H9 (cell line): ENCODE measurements around the gene ZNF503. TPM values are rescaled to one million over a fixed set of nuclear protein-coding genes. Genes with fewer than 3 reads are reported as not detected.

ENCODE experiments used
- DNase-seq: peaks from one replicate; pipeline ENCODE4 v3.0.0-alpha.2; 2017
- H2AFZ ChIP-seq: one replicate; pipeline ENCODE4 v1.6.1; 2013; ENCODE audit warnings: mild to moderate bottlenecking, low read length, control low read depth, moderate library complexity
- H2AK5ac ChIP-seq: 2 replicates; pipeline ENCODE4 v1.6.1; 2013; ENCODE audit warnings: low read length, control low read depth, mixed read lengths; ENCODE audit not compliant: insufficient read length
- H2BK120ac ChIP-seq: one replicate; pipeline ENCODE4 v1.6.1; 2013; ENCODE audit warnings: low read depth, mild to moderate bottlenecking, low read length, control low read depth, inconsistent platforms; ENCODE audit not compliant: poor library complexity, severe bottlenecking
- H2BK12ac ChIP-seq: 2 replicates; pipeline ENCODE4 v1.6.1; 2013; ENCODE audit warnings: low read length, control low read depth, mixed read lengths, low read depth; ENCODE audit not compliant: insufficient read length
- H2BK15ac ChIP-seq: 2 replicates; pipeline ENCODE4 v1.6.1; 2013; ENCODE audit warnings: low read depth, low read length, control low read depth
- H2BK20ac ChIP-seq: one replicate; pipeline ENCODE4 v1.6.1; 2013; ENCODE audit warnings: low read depth, mild to moderate bottlenecking, low read length, control low read depth, inconsistent platforms; ENCODE audit not compliant: poor library complexity, severe bottlenecking
- H2BK5ac ChIP-seq: 2 replicates; pipeline ENCODE4 v1.6.1; 2013; ENCODE audit warnings: low read length, control low read depth, mixed read lengths; ENCODE audit not compliant: insufficient read length
- H3K14ac ChIP-seq: 2 replicates; pipeline ENCODE4 v1.6.1; 2013; ENCODE audit warnings: low read length, control low read depth; ENCODE audit not compliant: insufficient read depth
- H3K18ac ChIP-seq: 2 replicates; pipeline ENCODE4 v1.6.1; 2013; ENCODE audit warnings: low read depth, mild to moderate bottlenecking, mixed read lengths, low read length, control low read depth; ENCODE audit not compliant: insufficient read length
- H3K23ac ChIP-seq: 2 replicates; pipeline ENCODE4 v1.6.1; 2013; ENCODE audit warnings: low read length, control low read depth, mixed read lengths, low read depth; ENCODE audit not compliant: insufficient read length
- H3K23me2 ChIP-seq: 2 replicates; pipeline ENCODE4 v1.6.1; 2013; ENCODE audit warnings: low read depth, mild to moderate bottlenecking, mixed read lengths, low read length, control low read depth; ENCODE audit not compliant: insufficient read length, poor library complexity, severe bottlenecking
- H3K27ac ChIP-seq: 2 replicates; pipeline ENCODE4 v1.5.1; 2013; ENCODE audit warnings: low read length, control low read depth, mixed read lengths, low read depth; ENCODE audit not compliant: insufficient read length
- H3K27me3 ChIP-seq: 2 replicates; pipeline ENCODE4 v1.6.1; 2013; ENCODE audit warnings: low read length, control low read depth, inconsistent platforms; ENCODE audit not compliant: insufficient read depth
- H3K4ac ChIP-seq: 2 replicates; pipeline ENCODE4 v1.6.1; 2013; ENCODE audit warnings: low read depth, mild to moderate bottlenecking, control low read depth, inconsistent platforms, low read length, moderate library complexity
- H3K4me1 ChIP-seq: 2 replicates; pipeline ENCODE4 v1.6.1; 2013; ENCODE audit warnings: low read length, control low read depth, inconsistent platforms; ENCODE audit not compliant: insufficient read depth
- H3K4me2 ChIP-seq: 2 replicates; pipeline ENCODE4 v1.6.1; 2013; ENCODE audit warnings: low read length, control low read depth, mixed read lengths; ENCODE audit not compliant: insufficient read length, insufficient read depth
- H3K56ac ChIP-seq: 2 replicates; pipeline ENCODE4 v1.6.1; 2013; ENCODE audit warnings: low read depth, mild to moderate bottlenecking, mixed read lengths, low read length, control low read depth; ENCODE audit not compliant: insufficient read length
- H3K79me1 ChIP-seq: 2 replicates; pipeline ENCODE4 v1.6.1; 2013; ENCODE audit warnings: low read depth, mild to moderate bottlenecking, moderate library complexity, low read length, control low read depth, inconsistent platforms; ENCODE audit not compliant: insufficient read depth, poor library complexity, severe bottlenecking
- H3K79me2 ChIP-seq: 2 replicates; pipeline ENCODE4 v1.6.1; 2013; ENCODE audit warnings: low read length, control low read depth, inconsistent platforms; ENCODE audit not compliant: insufficient read depth
- H3K9ac ChIP-seq: 2 replicates; pipeline ENCODE4 v1.6.1; 2013; ENCODE audit warnings: low read length, control low read depth, mixed read lengths; ENCODE audit not compliant: insufficient read length; ENCODE audit errors: extremely low read depth
- H3K9me3 ChIP-seq: one replicate; pipeline ENCODE4 v1.6.1; 2013; ENCODE audit warnings: low read depth, low read length, inconsistent platforms; ENCODE audit not compliant: control insufficient read depth
- H3T11ph ChIP-seq: one replicate; pipeline ENCODE4 v1.6.1; 2013; ENCODE audit warnings: mild to moderate bottlenecking, low read length, control low read depth, inconsistent platforms
- H4K20me1 ChIP-seq: one replicate; pipeline ENCODE4 v1.6.1; 2013; ENCODE audit not compliant: control insufficient read depth, insufficient read length, insufficient read depth
- H4K5ac ChIP-seq: 2 replicates; pipeline ENCODE4 v1.6.1; 2013; ENCODE audit warnings: low read depth, mild to moderate bottlenecking, mixed read lengths, low read length, control low read depth; ENCODE audit not compliant: insufficient read length
- H4K8ac ChIP-seq: replicated peaks from 2 replicates; pipeline ENCODE4 v1.6.1; 2013; ENCODE audit warnings: low read length, control low read depth, mixed read lengths, low read depth; ENCODE audit not compliant: insufficient read length
- H4K91ac ChIP-seq: 2 replicates; pipeline ENCODE4 v1.6.1; 2013; ENCODE audit warnings: low read depth, mild to moderate bottlenecking, moderate library complexity, mixed read lengths, low read length, control low read depth; ENCODE audit not compliant: insufficient read length
- H3K27ac Mint-ChIP-seq, 3 experiments: 2 replicates in 2 of 3; 3 replicates in 1 of 3; pipeline ENCODE4 v1.8.0; 2020 to 2021; ENCODE audit warnings: mixed read lengths in 3 of 3, mild to moderate bottlenecking in 1 of 3, moderate library complexity in 1 of 3
- H3K27me3 Mint-ChIP-seq: 2 replicates; pipeline ENCODE4 v1.8.0; 2021; ENCODE audit warnings: low read depth, mild to moderate bottlenecking, moderate library complexity, mixed read lengths
- H3K36me3 Mint-ChIP-seq, 3 experiments: 2 replicates in 2 of 3; 3 replicates in 1 of 3; pipeline ENCODE4 v1.8.0; 2020 to 2021; ENCODE audit warnings: low read depth in 3 of 3, mixed read lengths in 3 of 3; ENCODE audit not compliant: insufficient read depth in 1 of 3
- H3K4me1 Mint-ChIP-seq, 2 experiments: 2 replicates each; pipeline ENCODE4 v1.8.0; 2020; ENCODE audit warnings: mixed read lengths in 2 of 2
- H3K4me3 Mint-ChIP-seq, 2 experiments: 2 replicates in 1 of 2; 3 replicates in 1 of 2; pipeline ENCODE4 v1.8.0; 2020 to 2021; ENCODE audit warnings: mild to moderate bottlenecking in 2 of 2, mixed read lengths in 2 of 2, moderate library complexity in 1 of 2
- H3K9me3 Mint-ChIP-seq, 2 experiments: 2 replicates in 1 of 2; 3 replicates in 1 of 2; pipeline ENCODE4 v1.8.0; 2020; ENCODE audit warnings: mild to moderate bottlenecking in 2 of 2, mixed read lengths in 2 of 2, moderate library complexity in 1 of 2
- CTCF ChIP-seq: fragments of 200-600 bp; sonication (generic); conservative IDR thresholded peaks from 3 replicates; pipeline ENCODE4 v1.8.0; 2021; ENCODE audit warnings: antibody characterized with exemption, mild to moderate bottlenecking
- WGBS: extraction: QIAGEN DNeasy Blood & Tissue Kit; methylation state at CpG from one replicate; pipeline ENCODE4 v1.1.7; 2013; ENCODE audit warnings: missing lambda C conversion rate, low lambda C conversion rate, mixed read lengths; ENCODE audit not compliant: insufficient read length; ENCODE audit errors: extremely low coverage; 5-methylcytosine and 5-hydroxymethylcytosine counted together
- total RNA-seq: library from RNA; stranded (reverse); gene quantifications from 2 replicates; pipeline ENCODE4 v1.2.1, GENCODE V29; 2021

Gene ZNF503
- total RNA-seq, 1 experiment from 2014 or later: 0.09 TPM

GRCh38 chr10:75355706-75356105, 45.9 kb downstream of the ZNF503 start:
- Histone ChIP-seq H2BK5ac (no peak overlapping the region), H3K9me3 (no peaks in the 10 kb centered on the region), H3K4me2 (no peak overlapping the region), H2AK5ac (no peak overlapping the region), H4K91ac (no peak overlapping the region), H3K27me3 (no peaks in the 10 kb centered on the region), H2BK120ac (no peak overlapping the region), H3T11ph (no peak overlapping the region), H3K23me2 (no peaks in the 10 kb centered on the region), H2BK15ac (no peak overlapping the region), H4K8ac (no peak overlapping the region), H3K23ac (no peak overlapping the region), H3K79me1 (no peaks in the 10 kb centered on the region), H2BK12ac (no peak overlapping the region), H4K20me1 (no peaks in the 10 kb centered on the region), H2AFZ (no peak overlapping the region), H3K9ac (no peak overlapping the region), H3K79me2 (no peaks in the 10 kb centered on the region), H3K18ac (no peak overlapping the region), H3K4me1 (no peaks in the 10 kb centered on the region), H4K5ac (no peak overlapping the region), H3K27ac (no peak overlapping the region), H3K56ac (no peak overlapping the region), H3K14ac (no peak overlapping the region), H2BK20ac (no peak overlapping the region), H3K4ac (no peak overlapping the region)
- no peaks in the 10 kb centered on the region; a peak in 1 of 5 replicates for H3K9me3 Mint-ChIP-seq
- no peaks in the 10 kb centered on the region for H3K36me3 Mint-ChIP-seq
- no peak overlapping the region for H3K4me3 Mint-ChIP-seq
- no peak overlapping the region for H3K27ac Mint-ChIP-seq
- peaks cover 2 to 7% of the 10 kb centered on the region in 2 experiments; a peak in 3 of 4 replicates for H3K4me1 Mint-ChIP-seq
- TF ChIP-seq CTCF: no peak
- no peak for DNase-seq
- peaks cover 9% of the 10 kb centered on the region for H3K27me3 Mint-ChIP-seq
- WGBS: no CpG with 5 or more reads among the region's 1 CpG
